HG02588 (cell line): ENCODE results near the gene CTPS2.
"Not testable (repeated sequence)": the region's sequence is repeated elsewhere in the genome, so short reads cannot be mapped to it uniquely, and the experiment has no call there.

Source experiments
- ATAC-seq: cut with Tn5 transposase; IDR thresholded peaks from one replicate; pipeline ENCODE4 v1.9.1; 2021; ENCODE audit warnings: mild to moderate bottlenecking, moderate library complexity; ENCODE audit not compliant: unreplicated experiment

CTPS2 gene

DNA sequence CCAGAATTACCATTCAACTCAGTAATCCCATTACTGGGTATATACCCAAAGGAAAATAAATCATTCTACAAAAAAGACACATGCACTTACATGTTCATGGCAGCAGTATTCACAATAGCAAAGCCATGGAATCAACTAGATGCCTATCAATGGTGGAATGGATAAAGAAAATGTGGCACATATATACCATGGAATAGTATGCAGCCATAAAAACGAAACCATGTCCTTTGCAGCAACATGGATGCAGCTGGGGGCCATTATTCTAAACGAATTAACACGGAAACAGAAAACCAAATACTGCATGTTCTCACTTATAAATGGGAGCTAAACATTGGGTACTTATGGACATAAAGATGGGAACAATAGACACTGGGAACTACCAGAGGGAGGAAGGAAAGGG lies 101.8 kb downstream of the CTPS2 start:
- ATAC-seq, result not testable (repeated sequence)

- ATAC-seq, result no peak
Observed at GRCh38 chrX:16610121-16610621, 102.3 kb downstream of the CTPS2 start.

DNA sequence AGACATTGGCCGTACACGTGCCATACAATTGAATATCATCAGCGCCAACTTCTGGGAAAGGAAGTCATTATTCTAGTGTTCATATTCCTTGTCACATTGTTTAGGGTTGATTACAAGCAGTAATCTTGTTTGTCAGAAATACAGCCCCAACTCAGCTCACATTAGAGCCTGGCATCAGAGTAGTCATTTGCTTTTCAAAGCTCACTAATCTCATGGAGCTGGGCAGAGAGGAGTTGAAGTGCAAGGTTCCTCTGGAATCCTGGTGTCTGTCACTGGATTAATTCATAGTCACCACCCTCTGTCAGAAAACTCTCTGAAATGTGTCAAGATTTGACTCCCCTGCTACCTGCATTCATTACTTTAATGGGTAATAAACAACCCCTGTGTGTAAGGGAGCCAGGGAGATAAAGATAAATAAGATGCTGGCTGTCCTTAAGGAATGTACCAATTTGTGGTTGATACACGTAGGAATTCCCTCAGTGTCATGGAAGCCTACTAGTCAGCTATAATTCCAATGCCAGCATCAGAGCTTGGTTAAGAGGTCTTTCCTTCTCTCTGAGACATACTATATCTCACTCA lies 106.2 kb downstream of the CTPS2 start:
- no peak for ATAC-seq

DNA sequence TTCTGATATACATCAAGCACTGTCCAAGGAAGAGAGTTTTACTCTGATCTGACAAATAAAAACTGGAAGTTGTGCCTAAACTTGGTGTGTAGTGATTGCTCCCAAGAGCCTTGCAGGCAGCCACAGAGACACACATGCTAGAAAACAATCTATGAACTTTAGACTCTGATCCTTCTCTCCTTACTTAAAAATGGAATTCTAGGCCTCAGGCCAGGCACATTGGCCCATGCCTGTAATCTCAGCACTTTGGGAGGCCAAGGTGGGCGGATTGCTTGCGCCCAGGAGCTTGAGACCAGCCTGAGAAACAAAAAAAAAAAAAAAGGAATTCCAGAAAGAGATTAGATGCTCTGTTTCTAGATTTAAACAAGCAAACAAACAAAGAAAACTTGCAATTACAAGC lies 108.1 kb downstream of the CTPS2 start:
- no peak for ATAC-seq

GRCh38 chrX:16603822-16604221 lies 108.6 kb downstream of the CTPS2 start:
- no peak for ATAC-seq

DNA sequence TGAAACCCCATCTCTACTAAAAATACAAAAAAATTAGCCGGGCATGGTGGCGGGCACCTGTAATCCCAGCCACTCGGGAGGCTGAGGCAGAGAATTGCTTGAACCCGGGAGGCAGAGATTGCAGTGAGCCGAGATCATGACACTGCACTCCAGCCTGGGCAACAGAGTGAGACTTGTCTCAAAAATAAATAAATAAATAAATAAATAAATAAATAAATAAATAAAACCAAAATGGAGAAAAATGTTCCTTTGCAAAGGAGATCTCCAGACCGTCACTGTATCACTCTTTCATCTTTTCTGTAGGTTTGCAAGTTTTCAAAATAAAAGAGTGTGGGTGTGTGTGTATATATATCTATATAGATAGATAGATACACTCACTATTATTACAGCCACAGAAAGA lies 109.2 kb downstream of the CTPS2 start:
- ATAC-seq, result not testable (repeated sequence)

- ATAC-seq, result no peak
Observed at GRCh38 chrX:16601885-16602284, 110.6 kb downstream of the CTPS2 start.

DNA sequence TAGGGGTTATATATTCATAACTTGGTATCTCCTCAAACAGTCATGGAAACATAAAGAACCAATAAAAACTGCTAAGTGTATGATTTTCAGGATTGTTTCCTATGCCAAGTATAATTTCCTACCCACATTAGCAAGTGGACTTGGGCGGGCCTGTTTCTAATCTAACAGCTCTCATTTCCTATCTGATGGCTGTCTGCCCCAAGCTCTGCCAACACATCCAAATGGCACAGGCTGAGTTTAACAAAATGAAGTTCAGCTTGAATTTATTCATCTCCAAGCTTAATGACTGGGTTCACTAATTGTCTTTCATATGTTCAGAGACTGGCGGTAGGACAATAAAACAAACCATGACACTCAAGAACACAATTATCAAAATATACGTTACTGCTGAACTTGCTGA lies 118.0 kb downstream of the CTPS2 start:
- no peak for ATAC-seq

DNA sequence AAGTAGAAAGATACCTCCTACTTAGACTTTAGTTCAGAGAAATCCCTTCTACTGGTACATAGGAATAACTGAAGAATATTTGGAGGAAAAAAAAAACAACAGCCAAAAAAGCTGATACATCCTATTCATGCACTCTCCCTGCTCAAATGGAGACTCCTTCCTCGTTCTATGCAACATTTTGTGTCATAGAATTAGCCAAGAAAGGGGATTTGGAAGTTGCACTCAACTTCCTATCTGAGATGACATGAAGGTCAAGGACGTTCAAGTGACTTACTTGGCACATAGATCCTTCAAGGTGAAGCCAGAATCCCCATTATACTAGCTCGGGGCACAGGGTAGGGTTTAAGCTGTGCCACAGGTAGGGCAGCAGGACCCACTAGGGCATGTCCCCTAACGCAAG lies 118.7 kb downstream of the CTPS2 start:
- no peak for ATAC-seq

DNA sequence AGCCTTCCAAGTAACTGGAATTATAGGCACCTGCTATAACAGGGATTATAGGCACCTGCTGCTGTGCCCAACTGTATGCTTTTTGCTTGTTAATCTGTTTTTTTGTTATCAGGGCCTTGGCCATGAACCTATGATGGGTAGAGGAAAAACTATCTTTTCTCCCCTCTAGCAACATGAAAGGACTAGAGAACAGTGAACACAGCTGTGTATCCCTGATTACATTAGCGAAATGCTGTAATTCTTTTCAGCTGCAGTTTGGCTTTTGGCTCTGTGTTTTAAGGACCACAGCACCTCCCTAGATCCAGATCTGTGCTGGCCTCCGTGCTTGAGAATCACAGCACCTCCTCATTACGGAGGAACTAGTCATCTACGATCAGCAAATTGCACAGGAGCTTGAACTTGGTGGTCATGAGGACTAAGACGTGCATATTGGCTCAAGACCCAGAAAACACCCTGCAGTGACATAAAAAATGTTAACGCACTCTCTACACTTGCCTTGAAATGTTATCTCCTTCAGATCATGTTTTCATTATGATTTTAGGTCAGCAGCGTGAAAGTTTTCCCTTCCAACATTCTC lies 120.2 kb downstream of the CTPS2 start:
- no peak for ATAC-seq

DNA sequence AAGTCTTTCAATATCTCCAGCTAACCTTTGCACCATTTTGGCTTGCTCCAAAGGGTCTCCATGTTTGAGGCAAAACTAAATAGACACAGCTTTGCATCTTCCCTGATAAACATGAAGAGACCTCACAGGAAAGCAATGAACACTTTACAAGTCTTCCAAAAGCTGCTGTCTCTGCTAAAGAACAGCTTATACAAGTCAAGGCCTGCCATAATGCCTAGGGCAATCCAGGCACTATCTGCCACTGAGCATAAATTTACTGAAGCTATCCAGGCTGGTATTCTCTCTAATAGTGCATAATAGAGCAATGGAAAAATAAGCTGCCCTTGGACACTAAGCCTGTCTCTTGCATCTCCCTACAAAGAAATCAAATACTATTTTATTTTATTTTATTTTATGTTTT lies 122.6 kb downstream of the CTPS2 start:
- ATAC-seq, result no peak

- ATAC-seq, result no peak
Observed at GRCh38 chrX:16589211-16589610, 123.3 kb downstream of the CTPS2 start.

- ATAC-seq, result no peak
Observed at GRCh38 chrX:16588266-16588665, 124.2 kb downstream of the CTPS2 start.

DNA sequence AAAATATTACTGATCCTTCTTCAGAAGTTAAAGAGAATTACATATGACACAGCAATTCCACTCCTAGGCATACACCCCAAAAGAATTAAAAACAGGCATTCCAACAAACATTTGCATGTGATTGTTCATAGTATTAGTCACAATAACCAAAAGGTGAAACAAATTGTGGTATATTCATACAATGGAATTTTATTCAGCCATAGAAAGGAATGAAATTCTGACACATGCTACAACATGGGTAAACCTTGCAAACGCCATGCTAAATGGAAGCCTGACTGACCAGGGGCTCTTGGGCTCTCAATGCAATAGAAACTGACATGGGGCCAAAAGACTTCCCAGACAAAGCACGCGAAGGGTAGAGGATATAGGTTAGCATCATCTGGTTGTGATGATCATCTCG lies 124.6 kb downstream of the CTPS2 start:
- ATAC-seq, result no peak

- no peak for ATAC-seq
Observed at GRCh38 chrX:16586377-16587112, 125.9 kb downstream of the CTPS2 start.

- no peak for ATAC-seq
Observed at GRCh38 chrX:16585486-16586376, 126.7 kb downstream of the CTPS2 start.

DNA sequence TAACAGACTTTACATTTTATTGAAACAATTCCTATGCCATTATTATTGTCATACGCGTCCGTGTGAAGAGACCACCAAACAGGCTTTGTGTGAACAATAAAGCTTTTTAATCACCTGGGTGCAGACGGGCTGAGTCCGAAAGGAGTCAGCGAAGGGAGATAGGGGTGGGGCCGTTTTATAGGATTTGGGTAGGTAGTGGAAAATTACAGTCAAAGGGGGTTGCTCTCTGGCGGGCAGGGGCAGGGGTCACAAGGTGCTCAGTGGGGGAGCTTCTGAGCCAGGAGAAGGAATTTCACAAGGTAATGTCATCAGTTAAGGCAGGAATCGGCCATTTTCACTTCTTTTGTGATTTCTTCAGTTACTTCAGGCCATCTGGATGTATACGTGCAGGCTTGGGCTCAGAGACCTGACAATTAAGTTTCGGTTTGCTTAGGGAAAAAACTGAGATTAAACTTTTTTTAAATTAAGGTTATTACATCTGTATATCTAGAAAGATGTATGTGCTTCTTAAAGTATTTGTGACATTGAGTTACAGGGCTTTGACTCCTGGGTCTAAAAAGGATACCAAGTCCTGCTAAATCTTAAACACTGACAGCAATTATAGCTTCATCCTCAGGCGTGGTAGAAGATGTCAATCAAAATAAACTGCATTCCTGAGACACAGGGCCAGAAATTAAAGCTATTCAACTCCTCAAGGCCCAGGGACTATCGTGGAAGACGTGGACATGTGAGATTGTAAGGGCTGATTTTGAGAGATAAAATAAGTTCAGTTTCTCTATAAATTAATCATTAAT lies 132.3 kb downstream of the CTPS2 start:
- ATAC-seq, result not testable (repeated sequence)

- ATAC-seq, result no peak
Observed at GRCh38 chrX:16579517-16579916, 133.0 kb downstream of the CTPS2 start.

DNA sequence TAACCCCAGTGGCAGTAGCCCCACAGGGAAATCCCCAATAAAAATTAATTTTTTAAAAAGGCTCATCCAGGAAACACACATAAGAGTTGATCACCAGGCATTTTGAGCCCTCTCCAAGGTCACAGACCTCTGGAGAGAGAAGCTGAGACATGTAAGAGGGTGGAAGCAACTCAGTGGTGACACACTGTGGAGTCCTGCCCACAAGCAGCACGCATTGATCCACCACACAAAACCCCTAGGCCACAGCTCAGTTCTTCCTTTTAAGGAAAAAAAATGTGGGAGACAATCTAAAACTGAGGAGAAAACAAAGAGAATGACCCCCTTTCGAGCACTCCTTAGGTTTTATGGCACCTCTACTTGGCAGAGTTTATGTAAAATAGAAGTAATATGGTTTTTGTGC lies 134.3 kb downstream of the CTPS2 start:
- no peak for ATAC-seq

- no peak for ATAC-seq
Observed at GRCh38 chrX:16577483-16578029, 134.9 kb downstream of the CTPS2 start.
